H1 (cell line): ENCODE measurements around the gene C17orf107.

Experiments used
- EGR1 ChIP-seq: IDR thresholded peaks from 2 replicates; pipeline ENCODE4 v1.6.1; 2011; ENCODE audit warnings: low read depth, low read length, borderline replicate concordance
- EZH2 ChIP-seq: fragments of 200-600 bp; sonication (generic); IDR thresholded peaks from 2 replicates; pipeline ENCODE4 v1.7.1; 2012; ENCODE audit warnings: low read depth, mild to moderate bottlenecking, moderate library complexity, low read length, inconsistent platforms; ENCODE audit not compliant: severe bottlenecking
- HDAC2 ChIP-seq, 2 experiments: fragments of 300-600 bp in 1 of 2; sonication (generic) in 1 of 2; IDR thresholded peaks; 2 replicates each; pipeline ENCODE4 v1.6.1; 2011 to 2012; ENCODE audit warnings: low read depth in 2 of 2, low read length in 2 of 2, mild to moderate bottlenecking in 2 of 2, moderate library complexity in 2 of 2, borderline replicate concordance in 1 of 2, inconsistent platforms in 1 of 2
- POLR2A ChIP-seq, 2 experiments: IDR thresholded peaks; 1 replicate in 1 of 2; 2 replicates in 1 of 2; pipeline ENCODE4 v1.6.1; 2011; ENCODE audit warnings: low read depth in 2 of 2, low read length in 2 of 2, mild to moderate bottlenecking in 2 of 2; ENCODE audit errors: control extremely low read depth in 1 of 2
- POLR2AphosphoS5 ChIP-seq: IDR thresholded peaks from 2 replicates; pipeline ENCODE4 v1.6.1; 2011; ENCODE audit warnings: low read depth, low read length
- SIN3A ChIP-seq, 2 experiments: IDR thresholded peaks in 1 of 2; conservative IDR thresholded peaks in 1 of 2; 2 replicates each; pipeline ENCODE4 v1.6.1; 2011 to 2012; ENCODE audit warnings: low read length in 2 of 2, improper control_type of control experiment in 1 of 2, low read depth in 1 of 2, mild to moderate bottlenecking in 1 of 2
- TAF1 ChIP-seq: IDR thresholded peaks from 2 replicates; pipeline ENCODE4 v1.6.1; 2011; ENCODE audit warnings: mild to moderate bottlenecking, low read depth, low read length
- ZNF274 ChIP-seq: IDR thresholded peaks from 2 replicates; pipeline ENCODE4 v1.7.0; 2012; ENCODE audit warnings: low read length, borderline replicate concordance; ENCODE audit errors: extremely low read depth
- TF ChIP-seq, protein P1 (sequence below), 3 experiments: IDR thresholded peaks; 1 replicate in 2 of 3; 2 replicates in 1 of 3; pipeline versions ENCODE4 v1.5.1 to v1.6.1; 2011; ENCODE audit warnings: low read length in 3 of 3, mild to moderate bottlenecking in 3 of 3, inconsistent platforms in 2 of 3, low read depth in 1 of 3, moderate library complexity in 1 of 3; ENCODE audit not compliant: insufficient read depth in 1 of 3; ENCODE audit errors: control extremely low read depth in 1 of 3
- TF ChIP-seq, protein P2 (sequence below): IDR thresholded peaks from 2 replicates; pipeline ENCODE4 v1.6.1; 2012; ENCODE audit warnings: inconsistent platforms
- TF ChIP-seq, protein P3 (sequence below): IDR thresholded peaks from 2 replicates; pipeline ENCODE4 v1.6.1; 2011; ENCODE audit warnings: low read depth, mild to moderate bottlenecking, low read length; ENCODE audit not compliant: insufficient read depth

- no peak for TF ChIP-seq TAF1
- no peak for TF ChIP-seq POLR2AphosphoS5
- TF ChIP-seq, protein P1, sequence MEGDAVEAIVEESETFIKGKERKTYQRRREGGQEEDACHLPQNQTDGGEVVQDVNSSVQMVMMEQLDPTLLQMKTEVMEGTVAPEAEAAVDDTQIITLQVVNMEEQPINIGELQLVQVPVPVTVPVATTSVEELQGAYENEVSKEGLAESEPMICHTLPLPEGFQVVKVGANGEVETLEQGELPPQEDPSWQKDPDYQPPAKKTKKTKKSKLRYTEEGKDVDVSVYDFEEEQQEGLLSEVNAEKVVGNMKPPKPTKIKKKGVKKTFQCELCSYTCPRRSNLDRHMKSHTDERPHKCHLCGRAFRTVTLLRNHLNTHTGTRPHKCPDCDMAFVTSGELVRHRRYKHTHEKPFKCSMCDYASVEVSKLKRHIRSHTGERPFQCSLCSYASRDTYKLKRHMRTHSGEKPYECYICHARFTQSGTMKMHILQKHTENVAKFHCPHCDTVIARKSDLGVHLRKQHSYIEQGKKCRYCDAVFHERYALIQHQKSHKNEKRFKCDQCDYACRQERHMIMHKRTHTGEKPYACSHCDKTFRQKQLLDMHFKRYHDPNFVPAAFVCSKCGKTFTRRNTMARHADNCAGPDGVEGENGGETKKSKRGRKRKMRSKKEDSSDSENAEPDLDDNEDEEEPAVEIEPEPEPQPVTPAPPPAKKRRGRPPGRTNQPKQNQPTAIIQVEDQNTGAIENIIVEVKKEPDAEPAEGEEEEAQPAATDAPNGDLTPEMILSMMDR (IDR thresholded peaks at IDR 0.05; ENCODE audit: control extremely low read depth in 1 of 3, insufficient read depth in 1 of 3, low read depth in 1 of 3, low read length in 3 of 3), result no peak
- TF ChIP-seq, protein P2, sequence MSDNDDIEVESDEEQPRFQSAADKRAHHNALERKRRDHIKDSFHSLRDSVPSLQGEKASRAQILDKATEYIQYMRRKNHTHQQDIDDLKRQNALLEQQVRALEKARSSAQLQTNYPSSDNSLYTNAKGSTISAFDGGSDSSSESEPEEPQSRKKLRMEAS, result no peak
- no peak for TF ChIP-seq ZNF274
- no peak for TF ChIP-seq EZH2
- TF ChIP-seq POLR2A (IDR thresholded peaks at IDR 0.05; ENCODE audit: control extremely low read depth in 1 of 2, low read depth in 2 of 2, low read length in 2 of 2), result no peak
- TF ChIP-seq, protein P3, sequence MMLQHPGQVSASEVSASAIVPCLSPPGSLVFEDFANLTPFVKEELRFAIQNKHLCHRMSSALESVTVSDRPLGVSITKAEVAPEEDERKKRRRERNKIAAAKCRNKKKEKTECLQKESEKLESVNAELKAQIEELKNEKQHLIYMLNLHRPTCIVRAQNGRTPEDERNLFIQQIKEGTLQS, result no peak
- TF ChIP-seq HDAC2 (IDR thresholded peaks at IDR 0.05; ENCODE audit: borderline replicate concordance in 1 of 2, low read depth in 2 of 2, low read length in 2 of 2), result no peak
- no peak for TF ChIP-seq EGR1
- no peak for TF ChIP-seq SIN3A (conservative IDR thresholded peaks at IDR 0.05 in 1 of 2, IDR thresholded peaks at IDR 0.05 in 1 of 2; ENCODE audit: low read depth in 1 of 2, low read length in 2 of 2)
These were observed 985 bp upstream of the C17orf107 start for GRCh38 chr17:4898351-4898750.
